GM18951 (cell line): ENCODE results near the gene MSRB3.
"Not testable (repeated sequence)": the region's sequence is repeated elsewhere in the genome, so short reads cannot be mapped to it uniquely, and the experiment has no call there.

ENCODE experiments used
- POLR2A ChIP-seq: IDR thresholded peaks from 4 replicates; pipeline ENCODE4 v1.6.1; 2011; ENCODE audit warnings: mild to moderate bottlenecking; ENCODE audit not compliant: insufficient read length, insufficient read depth; ENCODE audit errors: extremely low read depth
- in situ Hi-C: fragments of 300-500 bp; cut with MboI; formaldehyde crosslinking; loops from one replicate; pipeline ENCODE4 v1.12.0; 2022; ENCODE audit warnings: low sequenced_read_pairs, mixed read lengths, inconsistent platforms; ENCODE audit not compliant: unreplicated experiment

Gene MSRB3

DNA sequence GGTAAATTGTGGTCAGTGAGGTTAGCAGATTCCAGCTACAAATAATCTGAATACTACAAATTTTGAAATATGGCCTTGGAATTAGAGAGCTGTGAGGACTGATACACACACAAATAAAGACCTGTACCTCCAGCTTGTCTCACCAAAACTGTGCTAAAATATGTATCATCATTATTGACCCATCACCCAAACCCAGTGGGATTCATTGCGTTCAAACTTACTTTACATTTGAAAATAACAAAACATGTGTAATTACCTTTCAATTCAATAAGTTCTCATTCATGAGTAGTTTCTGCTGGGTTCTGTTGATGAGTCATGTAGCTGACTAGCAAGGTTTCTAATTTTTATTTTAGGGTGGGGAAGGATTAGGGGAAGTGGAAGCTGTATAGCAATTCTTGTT lies 170.9 kb downstream of the MSRB3 start:
- in situ Hi-C loops: no loop called here
- TF ChIP-seq POLR2A: no peak

DNA sequence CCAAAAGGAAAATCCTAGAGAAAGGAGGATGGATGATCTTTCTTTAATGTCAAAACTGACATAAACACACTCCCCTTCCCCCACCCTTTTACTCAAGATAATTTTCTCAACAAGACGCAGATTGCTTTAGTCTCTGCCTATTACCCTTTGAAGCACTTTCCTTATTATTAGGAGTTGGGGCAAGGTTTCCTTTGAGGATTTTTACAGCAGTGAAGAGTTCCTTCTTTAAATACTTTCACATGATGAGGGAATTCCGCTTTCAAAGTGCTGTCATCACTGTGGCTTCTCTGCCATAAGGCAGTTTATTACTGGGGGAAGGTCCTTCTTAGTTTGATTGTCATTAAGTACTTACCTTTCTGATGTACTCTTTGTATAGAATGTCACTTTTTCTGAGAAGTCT lies 172.1 kb downstream of the MSRB3 start:
- no peak for TF ChIP-seq POLR2A
- in situ Hi-C loops: no loop called here

DNA sequence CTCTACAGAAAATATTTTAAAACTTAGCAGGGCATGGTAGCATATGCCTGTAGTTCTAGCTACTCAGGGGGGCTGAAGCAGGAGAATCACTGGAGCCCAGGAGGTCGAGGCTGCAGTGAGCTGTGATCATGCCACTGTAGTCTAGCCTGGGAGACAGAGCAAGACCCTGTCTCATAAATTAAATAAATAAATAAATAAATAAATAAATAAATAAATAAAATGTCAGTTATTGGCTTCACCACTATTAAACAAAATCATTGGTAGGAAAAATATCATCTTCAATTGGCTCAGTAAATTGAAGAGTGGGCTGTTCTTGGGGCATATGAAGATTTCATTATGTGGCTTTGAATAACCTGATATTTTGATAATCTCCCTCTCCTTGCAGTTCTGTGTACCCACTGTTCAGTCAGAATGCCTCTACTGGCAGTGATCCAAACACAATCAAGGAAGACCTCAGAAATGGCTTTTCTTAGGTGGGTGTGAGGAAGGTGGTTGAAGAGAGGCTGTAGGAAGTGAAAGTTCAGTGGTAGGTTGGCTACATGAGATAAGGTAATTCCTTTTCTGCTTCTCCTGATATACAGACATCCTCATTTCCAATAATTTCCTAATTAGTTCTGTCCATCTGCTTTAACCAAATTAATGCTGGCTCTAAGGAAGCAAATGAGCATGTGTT lies 175.8 kb downstream of the MSRB3 start:
- no peak for TF ChIP-seq POLR2A
- in situ Hi-C loops: no loop called here

GRCh38 chr12:65457341-65457740 lies 178.9 kb downstream of the MSRB3 start:
- in situ Hi-C loops: not testable (repeated sequence)

- in situ Hi-C loops: no loop called here
- no peak for TF ChIP-seq POLR2A
These were observed 180.2 kb downstream of the MSRB3 start for GRCh38 chr12:65458718-65459117.

GRCh38 chr12:65459545-65459944 lies 181.1 kb downstream of the MSRB3 start:
- no peak for TF ChIP-seq POLR2A
- in situ Hi-C loops: no loop called here

GRCh38 chr12:65460063-65460462 lies 181.6 kb downstream of the MSRB3 start:
- in situ Hi-C loops: no loop called here
- TF ChIP-seq POLR2A: no peak

DNA sequence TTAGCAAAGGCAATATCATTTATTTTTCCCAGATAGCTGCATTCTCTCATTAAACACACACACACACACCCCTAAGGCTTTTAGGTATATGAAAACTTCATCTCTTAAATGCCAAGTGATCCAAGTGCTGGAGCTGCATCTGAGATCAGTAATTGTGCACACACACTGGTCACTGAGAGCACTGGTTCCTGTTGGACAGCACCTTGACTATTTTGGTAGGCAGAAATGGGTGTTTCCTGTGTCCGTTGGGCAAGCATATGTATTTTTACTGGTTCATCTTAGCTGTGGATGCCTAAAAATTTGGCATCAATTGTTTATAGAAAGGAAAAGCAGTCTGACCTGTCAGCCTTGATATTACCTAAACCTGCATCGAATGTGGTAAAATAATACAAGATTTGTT lies 182.5 kb downstream of the MSRB3 start:
- no peak for TF ChIP-seq POLR2A
- in situ Hi-C loops: no loop called here

DNA sequence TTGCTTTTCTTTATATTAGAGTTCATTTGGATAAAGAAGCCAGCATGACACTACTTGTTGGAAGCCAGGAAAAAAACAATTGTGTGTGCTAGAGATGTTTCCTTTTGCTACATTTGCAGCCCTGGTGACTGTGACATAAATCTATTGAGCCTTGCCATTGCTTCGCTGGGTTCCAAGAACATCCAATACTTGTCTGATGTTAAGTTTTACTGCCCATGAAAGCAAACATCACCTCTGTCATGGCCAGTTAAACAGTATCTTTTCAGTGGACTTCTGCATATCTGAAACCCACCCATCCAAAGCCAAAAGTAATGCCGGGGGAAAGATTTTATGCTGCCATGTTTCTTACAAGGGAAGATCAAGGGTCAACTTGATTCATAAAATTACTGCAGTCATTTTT lies 184.0 kb downstream of the MSRB3 start:
- no peak for TF ChIP-seq POLR2A
- in situ Hi-C loops: no loop called here

DNA sequence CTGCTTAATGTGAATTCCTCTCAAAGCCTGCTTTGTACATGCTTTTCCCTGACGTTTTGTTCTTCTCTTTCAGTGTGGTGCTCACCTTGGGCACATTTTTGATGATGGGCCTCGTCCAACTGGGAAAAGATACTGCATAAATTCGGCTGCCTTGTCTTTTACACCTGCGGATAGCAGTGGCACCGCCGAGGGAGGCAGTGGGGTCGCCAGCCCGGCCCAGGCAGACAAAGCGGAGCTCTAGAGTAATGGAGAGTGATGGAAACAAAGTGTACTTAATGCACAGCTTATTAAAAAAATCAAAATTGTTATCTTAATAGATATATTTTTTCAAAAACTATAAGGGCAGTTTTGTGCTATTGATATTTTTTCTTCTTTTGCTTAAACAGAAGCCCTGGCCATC lies 184.6 kb downstream of the MSRB3 start:
- TF ChIP-seq POLR2A: no peak
- in situ Hi-C loops: no loop called here

DNA sequence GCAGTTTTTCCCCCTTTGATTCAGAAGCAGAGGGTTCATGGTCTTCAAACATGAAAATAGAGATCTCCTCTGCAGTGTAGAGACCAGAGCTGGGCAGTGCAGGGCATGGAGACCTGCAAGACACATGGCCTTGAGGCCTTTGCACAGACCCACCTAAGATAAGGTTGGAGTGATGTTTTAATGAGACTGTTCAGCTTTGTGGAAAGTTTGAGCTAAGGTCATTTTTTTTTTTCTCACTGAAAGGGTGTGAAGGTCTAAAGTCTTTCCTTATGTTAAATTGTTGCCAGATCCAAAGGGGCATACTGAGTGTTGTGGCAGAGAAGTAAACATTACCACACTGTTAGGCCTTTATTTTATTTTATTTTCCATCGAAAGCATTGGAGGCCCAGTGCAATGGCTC lies 185.1 kb downstream of the MSRB3 start:
- in situ Hi-C loops: no loop called here
- TF ChIP-seq POLR2A: no peak

- TF ChIP-seq POLR2A: no peak
- in situ Hi-C loops: no loop called here
These were observed 186.4 kb downstream of the MSRB3 start for GRCh38 chr12:65464930-65465329.

DNA sequence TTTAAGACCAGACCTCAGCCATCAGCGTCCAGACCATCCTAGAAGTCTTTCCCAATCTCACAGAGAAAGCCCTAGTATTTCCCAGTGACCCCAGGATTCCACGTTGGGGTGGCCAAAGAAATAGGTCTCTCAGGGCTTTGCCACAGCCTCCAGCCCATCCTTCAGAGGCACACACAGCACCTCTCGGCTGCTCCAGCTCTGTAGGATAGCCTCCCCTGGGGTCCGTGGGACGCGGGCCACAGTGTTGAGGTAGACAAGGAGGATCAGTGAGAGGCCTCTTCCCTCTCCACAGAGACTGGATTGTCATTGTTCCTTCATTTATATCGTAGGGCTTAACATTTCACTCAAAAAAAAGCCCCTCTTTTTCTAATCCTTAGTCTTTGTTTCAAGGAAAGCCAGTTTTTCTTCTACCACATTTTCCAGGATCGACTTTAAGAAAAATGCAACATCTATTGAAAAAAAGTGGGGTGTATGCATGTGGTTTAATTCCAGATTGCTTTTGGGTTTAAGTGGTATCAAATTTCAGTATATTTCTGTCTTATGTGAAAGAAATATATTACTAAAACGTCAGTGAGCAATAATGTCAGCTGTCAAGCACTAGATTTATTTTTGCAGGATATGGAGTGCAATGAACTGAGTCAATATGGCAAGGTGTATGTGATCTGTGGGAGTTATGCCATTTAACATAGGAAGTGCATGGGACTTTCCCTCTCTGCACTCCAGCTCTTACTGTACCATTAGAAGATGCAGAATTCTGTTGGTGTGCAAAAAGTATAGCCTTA lies 187.5 kb downstream of the MSRB3 start:
- in situ Hi-C loops: no loop called here
- TF ChIP-seq POLR2A: no peak

- in situ Hi-C loops: no loop called here
- TF ChIP-seq POLR2A: no peak
These were observed 188.4 kb downstream of the MSRB3 start for GRCh38 chr12:65466911-65467310.
